Pancreas (tissue), 10 donors: ENCODE results near the gene LMX1A. TPM values are rescaled to one million over a fixed set of nuclear protein-coding genes. Genes with fewer than 3 reads are reported as not detected.

ENCODE experiments used
- ATAC-seq, 4 donors: fragments of 200-7000 bp; cut with Tn5 transposase; one replicate each; pipeline versions ENCODE4 v1.8.0 to v1.9.1; 2020; ENCODE audit warnings: mild to moderate bottlenecking in 4 of 4, moderate library complexity in 4 of 4
- DNase-seq, 6 donors: peaks; one replicate each; pipeline ENCODE4 v3.0.0-alpha.2; 2020
- FAIRE-seq: peaks from 2 replicates; lab custom pipeline; 2012; peaks lifted over from hg19 to GRCh38; lab: Jason Lieb, UNC
- H3K27ac ChIP-seq, 4 donors: fragments of 200-600 bp; sonication (generic); 1 replicate in 3 of 4; 2 replicates in 1 of 4; pipeline versions ENCODE4 v1.5.0 to v1.8.0; 2020
- H3K27me3 ChIP-seq, 4 donors: fragments of 200-600 bp; one replicate each; pipeline ENCODE4 v1.8.0; 2021
- H3K36me3 ChIP-seq, 3 donors: fragments of 200-600 bp; sonication (generic) in 1 of 3; one replicate each; pipeline versions ENCODE4 v1.5.0 to v1.8.0; 2020 to 2021
- H3K4me1 ChIP-seq, 3 donors: fragments of 200-600 bp; one replicate each; pipeline ENCODE4 v1.8.0; 2021
- H3K4me3 ChIP-seq, 4 donors: fragments of 200-600 bp; sonication (generic) in 2 of 4; one replicate each; pipeline versions ENCODE4 v1.5.0 to v1.8.0; 2020 to 2021
- H3K9me3 ChIP-seq, 4 donors: fragments of 200-600 bp; one replicate each; pipeline ENCODE4 v1.8.0; 2021
- CTCF ChIP-seq, 4 donors: fragments of 200-600 bp; sonication (generic) in 3 of 4; IDR thresholded peaks; one replicate each; pipeline versions ENCODE4 v1.5.0 to v1.8.0; 2021; ENCODE audit warnings: antibody characterized with exemption in 4 of 4
- WGBS, 2 donors: extraction: QIAGEN DNeasy Blood & Tissue Kit; methylation state at CpG; one replicate each; pipeline ENCODE4 v1.1.7; 2013; 5-methylcytosine and 5-hydroxymethylcytosine counted together
- intact Hi-C, 3 donors: fragments of 100-400 bp; cut with DNase I; formaldehyde crosslinking; loops; one replicate each; pipeline versions ENCODE4 v1.11.1 to v1.14.2; 2022
- polyA plus RNA-seq, 2 donors: library from polyadenylated mRNA; stranded (reverse); fragments of 200-250 nt; gene quantifications; one replicate each; pipeline ENCODE4 v1.2.3, GENCODE V29; 2013
- total RNA-seq, 6 donors: library from RNA; stranded (reverse); fragmentation: NEBNext Ultra II Directional in 4 of 6; extraction: Animal tissue kit (Norgen Biotek cat#: 25700) in 4 of 6; gene quantifications; one replicate each; pipeline versions ENCODE4 v1.2.1 to v1.2.4, GENCODE V29; 2021 to 2023
- donor health status: healthy with polysubstance abuse.
- donor health status: DM: no; HTN: no; CAD: no; lungs with moderate emphysema.
- donor health status: DM: no; HTN: no; CAD: no.
- donor health status: control.
- donor health status: control.
- donor health status: Bipolar disorder and iron deficiency.
- donor health status: DM: yes; HTN: yes; CAD: no.
- donor health status: DM: no; HTN: no; CAD: no.
- donor health status: DM: no; HTN: no; CAD: no.
- donor health status: DM: yes; HTN: yes; CAD: no.

The LMX1A gene
- total and polyA plus RNA-seq, 8 donors: 0.11 TPM; not detected in 7

GRCh38 chr1:165257969-165258459 is 98.5 kb downstream of the LMX1A start:
- no peaks in the 10 kb centered on the region for H3K36me3 ChIP-seq
- no peak overlapping the region for H3K27ac ChIP-seq
- intact Hi-C loops: loop anchor here in 1 of 3 donors (5.0 kb wide), 1 partner anchor 109 kb away; no protein-coding TSS in a partner anchor
- TF ChIP-seq CTCF (IDR thresholded peaks at IDR 0.05): peak; percentile 62 to 77 (median 72)
- peak; percentile 88 to 93 (median 90) for ATAC-seq
- H3K9me3 ChIP-seq: no peaks in the 10 kb centered on the region
- 30 to 37% methylated on average over 3 of the region's 3 CpGs for WGBS, 2 donors
- peak; percentile 67 to 85 (median 80) for DNase-seq
- no peak overlapping the region for H3K4me3 ChIP-seq
- no peak for FAIRE-seq
- peaks cover 0 to 4% (median 0%) of the 10 kb centered on the region in 4 donors for H3K27me3 ChIP-seq
- peaks cover 0 to 11% (median 5%) of the 10 kb centered on the region in 3 donors for H3K4me1 ChIP-seq

GRCh38 chr1:165254896-165255625 is 101.5 kb downstream of the LMX1A start:
- no peak overlapping the region for H3K27ac ChIP-seq
- no peaks in the 10 kb centered on the region for H3K36me3 ChIP-seq
- 62 to 72% methylated on average over 3 of the region's 3 CpGs for WGBS, 2 donors
- TF ChIP-seq CTCF (IDR thresholded peaks at IDR 0.05): no peak
- H3K27me3 ChIP-seq: no peaks in the 10 kb centered on the region
- ATAC-seq: no peak
- H3K4me3 ChIP-seq: no peak overlapping the region
- intact Hi-C loops: loop anchor here in 1 of 3 donors (5.0 kb wide), 1 partner anchor 112 kb away; no protein-coding TSS in a partner anchor
- peaks cover 0 to 11% (median 5%) of the 10 kb centered on the region in 3 donors for H3K4me1 ChIP-seq
- no peak for DNase-seq
- no peak for FAIRE-seq
- no peaks in the 10 kb centered on the region for H3K9me3 ChIP-seq

GRCh38 chr1:165254376-165254775 is 102.1 kb downstream of the LMX1A start:
- 37 to 50% methylated on average over 4 of the region's 4 CpGs for WGBS, 2 donors
- Histone ChIP-seq H3K27ac (no peak overlapping the region), H3K27me3 (no peaks in the 10 kb centered on the region), H3K9me3 (no peaks in the 10 kb centered on the region), H3K4me1 (peaks cover 0 to 11% (median 5%) of the 10 kb centered on the region in 3 donors), H3K36me3 (no peaks in the 10 kb centered on the region), H3K4me3 (no peak overlapping the region)
- no peak for FAIRE-seq
- TF ChIP-seq CTCF (IDR thresholded peaks at IDR 0.05): no peak
- intact Hi-C loops: no loop called here
- ATAC-seq: no peak
- DNase-seq: no peak

GRCh38 chr1:165253818-165254254 is 102.7 kb downstream of the LMX1A start:
- Histone ChIP-seq H3K4me1 (peaks cover 0 to 8% (median 3%) of the 10 kb centered on the region in 3 donors), H3K27ac (no peak overlapping the region), H3K9me3 (no peaks in the 10 kb centered on the region), H3K36me3 (no peaks in the 10 kb centered on the region), H3K4me3 (no peak overlapping the region), H3K27me3 (no peaks in the 10 kb centered on the region)
- DNase-seq (no peak), FAIRE-seq (no peak), ATAC-seq (no peak)
- TF ChIP-seq CTCF (IDR thresholded peaks at IDR 0.05): no peak
- 35 to 39% methylated on average over 2 of the region's 2 CpGs for WGBS, 2 donors
- intact Hi-C loops: no loop called here
